ENCODE data around the gene R3HCC1L.

DNA sequence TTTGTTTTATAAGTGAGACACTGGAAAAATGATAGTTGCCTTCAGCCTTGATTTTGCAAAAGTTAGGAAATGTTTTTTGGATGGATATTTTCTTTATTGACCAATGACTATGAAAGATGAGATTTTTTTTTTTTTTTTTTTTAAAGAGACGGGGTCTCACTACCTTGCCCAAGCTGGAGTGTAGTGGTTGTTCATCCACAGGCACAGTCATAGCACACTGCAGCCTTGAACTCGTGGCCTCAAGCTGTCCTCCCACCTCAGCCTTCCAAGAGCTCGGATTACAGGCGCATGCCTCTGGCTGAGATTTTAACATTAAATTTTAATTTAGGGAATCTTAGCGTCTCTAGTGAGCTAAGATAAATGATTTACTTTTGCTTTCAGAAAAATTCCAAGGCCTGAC is 67.3 kb downstream of the R3HCC1L start:
- no peak for TF ChIP-seq CTCF (IDR thresholded peaks at IDR 0.05; ENCODE audit: low read depth, low read length)
- TF ChIP-seq POLR2A (IDR thresholded peaks at IDR 0.05; ENCODE audit: extremely low read depth, insufficient read length), result no peak
- TF ChIP-seq, protein P1, sequence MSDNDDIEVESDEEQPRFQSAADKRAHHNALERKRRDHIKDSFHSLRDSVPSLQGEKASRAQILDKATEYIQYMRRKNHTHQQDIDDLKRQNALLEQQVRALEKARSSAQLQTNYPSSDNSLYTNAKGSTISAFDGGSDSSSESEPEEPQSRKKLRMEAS (IDR thresholded peaks at IDR 0.05; ENCODE audit: low read depth, low read length), result no peak

Data from NB4 (cell line).